Retina (tissue), 1 donor: Measurements from ENCODE around the gene MAP3K5.
"Not testable (repeated sequence)": the region's sequence is repeated elsewhere in the genome, so short reads cannot be mapped to it uniquely, and the experiment has no call there.

ENCODE experiments used
- DNase-seq: peaks from one replicate; pipeline ENCODE4 v3.0.0-alpha.2; 2016

The MAP3K5 gene

GRCh38 chr6:136720045-136720770 is 72.1 kb downstream of the MAP3K5 start:
- no peak for DNase-seq

- DNase-seq = no peak
Measured at GRCh38 chr6:136719280-136720044, 72.8 kb downstream of the MAP3K5 start.

- no peak for DNase-seq
Measured at GRCh38 chr6:136718476-136718875, 73.8 kb downstream of the MAP3K5 start.

- no peak for DNase-seq
Measured at GRCh38 chr6:136717716-136717990, 74.6 kb downstream of the MAP3K5 start.

- no peak for DNase-seq
Measured at GRCh38 chr6:136716917-136717715, 75.2 kb downstream of the MAP3K5 start.

GRCh38 chr6:136712642-136713041 is 79.6 kb downstream of the MAP3K5 start:
- DNase-seq = not testable (repeated sequence)

- DNase-seq = no peak
Measured at GRCh38 chr6:136711644-136712043, 80.6 kb downstream of the MAP3K5 start.

GRCh38 chr6:136710877-136711552 is 81.3 kb downstream of the MAP3K5 start:
- no peak for DNase-seq

- DNase-seq = no peak
Measured at GRCh38 chr6:136709429-136709828, 82.8 kb downstream of the MAP3K5 start.

GRCh38 chr6:136706430-136706829 is 85.8 kb downstream of the MAP3K5 start:
- DNase-seq = no peak

- no peak for DNase-seq
Measured at GRCh38 chr6:136703331-136703865, 88.9 kb downstream of the MAP3K5 start.

GRCh38 chr6:136701045-136701444 is 91.2 kb downstream of the MAP3K5 start:
- DNase-seq = no peak

GRCh38 chr6:136699358-136699757 is 92.9 kb downstream of the MAP3K5 start:
- no peak for DNase-seq

GRCh38 chr6:136696783-136697364 is 95.4 kb downstream of the MAP3K5 start:
- no peak for DNase-seq

GRCh38 chr6:136696238-136696637 is 96.0 kb downstream of the MAP3K5 start:
- no peak for DNase-seq

- DNase-seq = no peak
Measured at GRCh38 chr6:136695412-136695811, 96.9 kb downstream of the MAP3K5 start.

- DNase-seq = no peak
Measured at GRCh38 chr6:136693090-136693489, 99.2 kb downstream of the MAP3K5 start.

GRCh38 chr6:136687894-136688293 is 104.4 kb downstream of the MAP3K5 start:
- not testable (repeated sequence) for DNase-seq

GRCh38 chr6:136685540-136686108 is 106.7 kb downstream of the MAP3K5 start:
- no peak for DNase-seq

GRCh38 chr6:136684466-136684865 is 107.8 kb downstream of the MAP3K5 start:
- no peak for DNase-seq

GRCh38 chr6:136683209-136683941 is 108.9 kb downstream of the MAP3K5 start:
- no peak for DNase-seq
